H1 (cell line): ENCODE results near the gene TMEM165. TPM values are rescaled to one million over a fixed set of nuclear protein-coding genes. Genes with fewer than 3 reads are reported as not detected.

Experiments
- CTCF ChIA-PET: fragments of 300-600 bp; sonication (Branson Sonifier 250); formaldehyde crosslinking; loops from one replicate; lab custom pipeline; 2021; ENCODE audit not compliant: partially characterized antibody; lab: Charles Lee
- POLR2A ChIA-PET: fragments of 300-600 bp; sonication (Branson Sonifier 250); formaldehyde crosslinking; loops from one replicate; lab custom pipeline; 2021; ENCODE audit warnings: inconsistent platforms; ENCODE audit not compliant: partially characterized antibody; lab: Charles Lee
- DNase-seq, 2 experiments: peaks; one replicate each; pipeline versions ENCODE4 v3.0.0 to v3.0.0-alpha.2; 2010 to 2022; ENCODE audit warnings: low spot score in 2 of 2, low read depth in 1 of 2, mixed read lengths in 1 of 2
- FAIRE-seq: peaks from 2 replicates; lab custom pipeline; 2011; peaks lifted over from hg19 to GRCh38; lab: Jason Lieb, UNC
- H2AFZ ChIP-seq: 2 replicates; pipeline ENCODE4 v1.8.1; 2012; ENCODE audit warnings: low read length, inconsistent platforms
- H2AK5ac ChIP-seq: 2 replicates; pipeline ENCODE4 v1.6.1; 2013; ENCODE audit warnings: low read depth, low read length
- H2BK120ac ChIP-seq: replicated peaks from 2 replicates; pipeline ENCODE3; 2013; ENCODE audit warnings: low read depth, low read length, inconsistent platforms
- H2BK12ac ChIP-seq: 2 replicates; pipeline ENCODE4 v1.6.1; 2013; ENCODE audit warnings: low read depth, low read length
- H2BK15ac ChIP-seq: 2 replicates; pipeline ENCODE4 v1.6.1; 2013; ENCODE audit warnings: low read length
- H2BK20ac ChIP-seq: 2 replicates; pipeline ENCODE4 v1.6.1; 2013; ENCODE audit warnings: low read length
- H2BK5ac ChIP-seq: 2 replicates; pipeline ENCODE4 v1.6.1; 2013; ENCODE audit warnings: low read depth, low read length
- H3K14ac ChIP-seq: 2 replicates; pipeline ENCODE4 v1.6.1; 2013; ENCODE audit warnings: inconsistent platforms; ENCODE audit not compliant: insufficient read length
- H3K18ac ChIP-seq: 2 replicates; pipeline ENCODE4 v1.6.1; 2013; ENCODE audit warnings: low read length; ENCODE audit errors: extremely low read depth
- H3K23ac ChIP-seq: 2 replicates; pipeline ENCODE4 v1.6.1; 2013; ENCODE audit warnings: inconsistent platforms; ENCODE audit not compliant: insufficient read length
- H3K23me2 ChIP-seq: 2 replicates; pipeline ENCODE4 v1.6.1; 2013; ENCODE audit warnings: low read depth, low read length
- H3K27ac ChIP-seq: 2 replicates; pipeline ENCODE4 v1.6.1; 2011; ENCODE audit warnings: low read depth, low read length, inconsistent platforms
- H3K27me3 ChIP-seq, 4 experiments: replicated peaks in 1 of 4; 1 replicate in 1 of 4; 2 replicates in 3 of 4; pipeline versions ENCODE4 v1.6.1 to v1.8.1; 2011 to 2013; ENCODE audit warnings: low read length in 3 of 4, mild to moderate bottlenecking in 3 of 4, inconsistent platforms in 2 of 4, mixed read lengths in 2 of 4, moderate library complexity in 1 of 4; ENCODE audit not compliant: control insufficient read depth in 3 of 4, insufficient read depth in 3 of 4; ENCODE audit errors: extremely low read depth in 1 of 4
- H3K36me3 ChIP-seq, 4 experiments: 2 replicates each; pipeline versions ENCODE4 v1.6.1 to v1.8.1; 2011 to 2013; ENCODE audit warnings: mild to moderate bottlenecking in 4 of 4, low read length in 3 of 4, moderate library complexity in 2 of 4, control low read depth in 1 of 4, inconsistent platforms in 1 of 4; ENCODE audit not compliant: insufficient read depth in 4 of 4, control insufficient read depth in 2 of 4
- H3K4ac ChIP-seq: replicated peaks from 2 replicates; pipeline ENCODE3; 2013; ENCODE audit warnings: low read length, low read depth, mixed read lengths, inconsistent platforms; ENCODE audit not compliant: insufficient read length
- H3K4me1 ChIP-seq, 4 experiments: replicated peaks in 1 of 4; 1 replicate in 1 of 4; 2 replicates in 3 of 4; pipeline versions ENCODE4 v1.6.1 to v1.8.1; 2011 to 2013; ENCODE audit warnings: low read length in 3 of 4, inconsistent platforms in 2 of 4, mixed read lengths in 1 of 4; ENCODE audit not compliant: insufficient read depth in 4 of 4, control insufficient read depth in 3 of 4
- H3K4me2 ChIP-seq, 2 experiments: 2 replicates each; pipeline versions ENCODE4 v1.6.1 to v1.8.1; 2011 to 2013; ENCODE audit warnings: low read depth in 2 of 2, low read length in 2 of 2, control low read depth in 1 of 2, inconsistent platforms in 1 of 2, mild to moderate bottlenecking in 1 of 2; ENCODE audit not compliant: insufficient read depth in 1 of 2
- H3K4me3 ChIP-seq, 4 experiments: fragments of 200-600, 300-600 bp in 1 of 4; sonication (generic), shearing (Covaris generic), sonication (Bioruptor Twin) in 1 of 4; 2 replicates each; pipeline versions ENCODE4 v1.5.1 to v1.8.1; 2011 to 2016; ENCODE audit warnings: low read length in 4 of 4, low read depth in 3 of 4, control low read depth in 2 of 4, inconsistent platforms in 2 of 4, mild to moderate bottlenecking in 2 of 4, mixed read lengths in 1 of 4, moderate library complexity in 1 of 4; ENCODE audit not compliant: insufficient read depth in 2 of 4; ENCODE audit errors: extremely low read depth in 1 of 4
- H3K56ac ChIP-seq: replicated peaks from 2 replicates; pipeline ENCODE3; 2013; ENCODE audit warnings: low read depth, mild to moderate bottlenecking, mixed read lengths, low read length, inconsistent platforms; ENCODE audit not compliant: insufficient read length
- H3K79me1 ChIP-seq: 2 replicates; pipeline ENCODE4 v1.6.1; 2013; ENCODE audit warnings: low read depth, low read length, control low read depth
- H3K79me2 ChIP-seq, 2 experiments: 2 replicates each; pipeline versions ENCODE4 v1.6.1 to v1.8.1; 2012 to 2013; ENCODE audit warnings: low read length in 2 of 2, mild to moderate bottlenecking in 2 of 2, inconsistent platforms in 1 of 2; ENCODE audit not compliant: insufficient read depth in 2 of 2, control insufficient read depth in 1 of 2
- H3K9ac ChIP-seq, 4 experiments: replicated peaks in 1 of 4; 1 replicate in 1 of 4; 2 replicates in 3 of 4; pipeline versions ENCODE4 v1.6.1 to v1.8.1; 2011 to 2013; ENCODE audit warnings: low read depth in 3 of 4, low read length in 3 of 4, control low read depth in 2 of 4, mild to moderate bottlenecking in 2 of 4, moderate library complexity in 2 of 4, inconsistent platforms in 1 of 4; ENCODE audit errors: extremely low read depth in 1 of 4
- H3K9me3 ChIP-seq, 2 experiments: 2 replicates each; pipeline versions ENCODE4 v1.6.1 to v1.8.1; 2012 to 2013; ENCODE audit warnings: mild to moderate bottlenecking in 2 of 2, moderate library complexity in 2 of 2, control low read depth in 1 of 2, inconsistent platforms in 1 of 2, low read depth in 1 of 2, low read length in 1 of 2, mixed read lengths in 1 of 2; ENCODE audit not compliant: insufficient read depth in 2 of 2
- H4K20me1 ChIP-seq, 2 experiments: replicated peaks in 1 of 2; 2 replicates each; pipeline versions ENCODE3 to v1.8.1; 2011 to 2013; ENCODE audit warnings: inconsistent platforms in 2 of 2, low read length in 2 of 2, mild to moderate bottlenecking in 1 of 2; ENCODE audit not compliant: insufficient read depth in 2 of 2, control insufficient read depth in 1 of 2
- H4K5ac ChIP-seq: 2 replicates; pipeline ENCODE4 v1.6.1; 2013; ENCODE audit warnings: low read length, low read depth, mixed read lengths, inconsistent platforms; ENCODE audit not compliant: insufficient read length
- H4K8ac ChIP-seq: 2 replicates; pipeline ENCODE4 v1.8.0; 2013; ENCODE audit warnings: mild to moderate bottlenecking, moderate library complexity, low read length, inconsistent platforms; ENCODE audit not compliant: insufficient read depth; ENCODE audit errors: extremely low read depth
- H4K91ac ChIP-seq: replicated peaks from 2 replicates; pipeline ENCODE3; 2013; ENCODE audit warnings: low read length, mixed read lengths, inconsistent platforms; ENCODE audit not compliant: insufficient read length
- CBX5 ChIP-seq: fragments of 300-800, 300-1000 bp; sonication (generic); IDR thresholded peaks from 2 replicates; pipeline ENCODE4 v1.7.1; 2016; ENCODE audit warnings: antibody characterized with exemption, low read length, low read depth
- POLR2AphosphoS5 ChIP-seq: IDR thresholded peaks from 2 replicates; pipeline ENCODE4 v1.6.1; 2011; ENCODE audit warnings: low read depth, low read length
- WGBS, 2 experiments: shearing (Covaris generic) in 1 of 2; methylation state at CpG; one replicate each; pipeline versions ENCODE4 v1.1.6 to v1.1.7; 2013 to 2015; ENCODE audit warnings: low lambda C conversion rate in 2 of 2, mixed read lengths in 2 of 2, inconsistent platforms in 1 of 2, low coverage in 1 of 2, missing lambda C conversion rate in 1 of 2; ENCODE audit not compliant: insufficient replicate concordance in 2 of 2, insufficient coverage in 1 of 2, insufficient read length in 1 of 2; ENCODE audit errors: extremely low coverage in 1 of 2, missing lambda C conversion rate in 1 of 2; 5-methylcytosine and 5-hydroxymethylcytosine counted together
- polyA plus RNA-seq, 7 experiments: library from polyadenylated mRNA; depleted of rRNA in 3 of 7; stranded (reverse) in 5 of 7; unstranded in 2 of 7; fragments of >200 nt in 5 of 7; fragments of 200-250 nt in 2 of 7; gene quantifications; 1 replicate in 5 of 7; 2 replicates in 1 of 7; 4 replicates in 1 of 7; pipeline versions ENCODE4 v1.2.1 to v1.2.3, GENCODE V29; 2011 to 2013; ENCODE audit warnings: missing spikeins in 2 of 7, mixed read lengths in 2 of 7
- total RNA-seq: library from RNA; stranded (reverse); fragmentation: NEBNext Ultra II Directional; extraction: Animal tissue kit (Norgen Biotek cat#: 25700); gene quantifications from 2 replicates; pipeline ENCODE4 v1.2.1, GENCODE V29; 2021

TMEM165 gene
- total and polyA plus RNA-seq, 2 of the 8 experiments (the other 6 are each of a cell fraction or from before 2014, with no cell fraction given) = 85.5 to 125 TPM

DNA sequence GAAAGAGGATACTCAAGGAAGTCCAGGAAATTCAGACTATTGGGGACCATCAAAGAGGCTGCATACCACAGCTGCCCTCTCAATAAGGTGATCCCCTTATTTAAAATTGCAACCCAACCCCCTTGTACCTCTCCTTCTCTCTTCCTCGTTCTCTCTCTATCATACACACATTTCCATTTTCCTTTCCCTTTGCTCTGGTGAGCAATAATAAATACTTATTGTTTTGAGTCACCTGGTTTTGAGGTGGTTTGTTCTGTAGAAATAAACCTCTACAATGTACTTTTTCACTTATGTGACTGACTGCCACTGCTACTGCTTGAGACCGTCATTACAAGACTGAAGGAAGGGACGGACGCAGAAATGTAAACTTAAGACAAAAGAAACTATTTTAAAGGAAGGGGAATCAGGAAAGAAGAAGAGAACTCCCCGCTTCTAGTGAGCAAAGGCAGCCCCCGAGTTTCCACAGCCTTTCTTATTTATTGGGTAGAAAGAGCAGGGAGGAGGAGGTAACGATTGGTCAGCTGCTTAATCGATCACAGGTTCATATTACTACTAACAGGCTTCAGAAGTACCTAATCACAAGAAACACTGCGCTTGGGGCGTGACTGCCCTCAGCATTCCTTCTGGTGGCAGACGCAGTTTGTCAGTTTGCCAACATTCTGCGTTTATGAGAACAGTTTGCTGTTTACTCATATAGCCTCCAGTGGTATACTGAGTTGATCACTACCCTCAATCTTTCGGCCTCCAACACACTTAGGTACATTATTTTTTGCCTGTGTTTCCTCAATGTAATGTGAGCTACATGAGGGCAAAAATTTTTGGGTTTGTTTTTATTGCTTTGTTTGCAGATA, 16.9 kb upstream of the TMEM165 start:
- Histone ChIP-seq H3K9me3 (no peaks in the 10 kb centered on the region), H2AK5ac (no peak overlapping the region), H2AFZ (no peak overlapping the region), H3K79me2 (no peaks in the 10 kb centered on the region), H4K91ac (no peak overlapping the region), H3K23me2 (no peaks in the 10 kb centered on the region), H4K20me1 (no peaks in the 10 kb centered on the region), H3K18ac (no peak overlapping the region), H4K8ac (no peak overlapping the region), H3K36me3 (no peaks in the 10 kb centered on the region), H3K56ac (no peak overlapping the region), H3K14ac (no peak overlapping the region), H2BK120ac (no peak overlapping the region), H2BK5ac (no peak overlapping the region), H3K4me2 (no peak overlapping the region), H3K27me3 (no peaks in the 10 kb centered on the region), H2BK15ac (no peak overlapping the region), H3K4me1 (no peaks in the 10 kb centered on the region), H3K79me1 (no peaks in the 10 kb centered on the region), H4K5ac (no peak overlapping the region), H3K27ac (no peak overlapping the region), H2BK12ac (no peak overlapping the region), H3K9ac (no peak overlapping the region), H2BK20ac (no peak overlapping the region), H3K4me3 (no peak overlapping the region), H3K23ac (no peak overlapping the region), H3K4ac (no peak overlapping the region)
- FAIRE-seq (no peak), DNase-seq (no peak)
- WGBS, 2 experiments = 93 to 100% methylated on average over 1 to 13 of the region's 13 CpGs
- ChIA-PET CTCF (interaction anchor here (1.0 kb wide), 1 partner anchor 19 kb away, joined by 3 read pairs; no protein-coding TSS in a partner anchor), POLR2A (interaction anchor here (1.4 to 3.4 kb wide), 2 partner anchors 7 to 17 kb away, joined by 4 to 16 read pairs; partner anchors contain the start of gene TMEM165)
- TF ChIP-seq CBX5 (no peak), POLR2AphosphoS5 (no peak)
